G401 (cell line): ENCODE data around the gene MLST8. TPM values are rescaled to one million over a fixed set of nuclear protein-coding genes. Genes with fewer than 3 reads are reported as not detected.

Source experiments
- DNase-seq: peaks from one replicate; pipeline ENCODE4 v3.0.0-alpha.2; 2015; ENCODE audit warnings: low spot score
- in situ Hi-C: cut with HindIII; loops from 2 replicates; pipeline ENCODE4 v1.10.0; 2016; ENCODE audit warnings: low sequenced_read_pairs, mixed read lengths
- total RNA-seq: library from RNA; depleted of rRNA; stranded (reverse); fragments of >200 nt; shearing (Covaris generic); gene quantifications from 2 replicates; pipeline ENCODE4 v1.2.3, GENCODE V29; 2014

Gene MLST8
- total RNA-seq, 1 experiment from 2014 or later: 34.8 TPM

- DNase-seq: no peak
- in situ Hi-C loops: no loop called here
Measured at GRCh38 chr16:2216330-2216729, 11.1 kb downstream of the MLST8 start.

GRCh38 chr16:2223221-2223941, 18.1 kb downstream of the MLST8 start, which contains the start of gene E4F1:
TSS of gene E4F1 (plus strand) at chr16:2223591. CDS start at chr16:2223614, 23 bp downstream.
- in situ Hi-C loops: no loop called here
- peak; percentile 99 for DNase-seq

- DNase-seq: peak; percentile 51
- in situ Hi-C loops: no loop called here
Measured at GRCh38 chr16:2223942-2224486, 18.8 kb downstream of the MLST8 start.

DNA sequence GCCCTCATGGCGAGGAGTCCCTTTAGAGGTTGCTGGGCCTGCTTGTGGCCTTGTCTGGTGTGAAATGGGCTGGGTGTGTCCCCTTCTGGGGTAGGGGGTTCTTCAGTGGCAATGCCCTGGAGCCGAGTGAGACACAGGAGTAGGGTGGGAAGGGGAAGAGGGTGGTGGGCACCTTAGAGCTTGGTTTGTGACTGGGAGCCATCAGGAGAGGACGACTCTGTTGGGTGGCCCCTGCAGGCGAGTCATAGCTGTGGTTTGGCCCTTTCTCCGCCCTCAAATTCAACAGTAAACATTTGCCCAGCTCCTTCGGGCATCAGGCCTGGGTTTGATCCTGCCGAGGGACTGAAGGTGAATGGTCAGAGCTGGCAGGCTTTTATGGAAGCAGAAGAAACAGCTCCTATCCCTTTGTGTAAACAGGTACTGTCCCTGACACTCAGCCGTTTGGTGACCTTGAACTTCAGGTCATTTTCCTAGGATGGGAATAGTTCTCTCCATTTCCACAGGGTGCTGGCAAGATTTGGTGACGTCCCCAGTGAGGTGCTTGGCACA, 21.1 kb downstream of the MLST8 start:
- in situ Hi-C loops: no loop called here

GRCh38 chr16:2226918-2227317, 21.7 kb downstream of the MLST8 start:
- in situ Hi-C loops: no loop called here
- DNase-seq: no peak

More for the DNA sequence above, 21.1 kb downstream of the MLST8 start:
- DNase-seq: no peak

- in situ Hi-C loops: no loop called here
- no peak for DNase-seq
Measured at GRCh38 chr16:2228161-2228824, 23.0 kb downstream of the MLST8 start.

- in situ Hi-C loops: no loop called here
- no peak for DNase-seq
Measured at GRCh38 chr16:2229091-2229490, 23.8 kb downstream of the MLST8 start.

DNA sequence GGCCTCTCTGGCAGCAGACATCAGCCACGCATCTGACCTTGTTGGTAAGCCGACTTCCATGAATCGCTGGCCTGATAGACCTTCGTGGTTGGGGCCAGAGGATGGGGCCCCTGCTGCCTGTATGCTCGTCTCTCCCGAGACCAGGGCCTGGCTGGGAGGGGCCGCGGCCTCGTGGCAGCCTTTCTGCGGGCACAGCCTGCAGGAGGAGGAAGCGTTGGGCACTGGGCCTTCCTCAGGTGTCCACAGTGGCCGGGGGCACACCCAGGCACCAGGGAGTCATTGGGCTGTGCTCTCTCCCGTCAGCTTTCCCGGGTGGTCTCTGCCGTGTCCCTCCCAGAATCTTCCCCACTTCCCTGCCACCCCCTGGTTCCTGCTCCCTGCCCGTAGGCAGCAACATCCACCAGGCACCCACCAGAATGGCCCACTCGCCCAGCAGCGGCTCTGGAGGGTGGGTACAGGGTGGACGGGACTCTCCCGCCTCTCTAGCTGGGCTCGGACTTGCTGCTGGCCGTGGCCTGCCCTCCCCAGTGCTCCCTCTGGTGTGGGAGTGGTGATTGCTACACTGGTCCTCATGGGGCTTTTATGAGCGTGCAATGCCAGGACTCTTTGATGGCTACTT, 24.5 kb downstream of the MLST8 start:
- in situ Hi-C loops: no loop called here
- DNase-seq: no peak

GRCh38 chr16:2230376-2230775, 25.1 kb downstream of the MLST8 start:
- DNase-seq: no peak
- in situ Hi-C loops: no loop called here

GRCh38 chr16:2231016-2231931, 26.0 kb downstream of the MLST8 start:
- in situ Hi-C loops: no loop called here
- DNase-seq: no peak

GRCh38 chr16:2232094-2232990, 27.1 kb downstream of the MLST8 start:
- in situ Hi-C loops: no loop called here
- DNase-seq: no peak

DNA sequence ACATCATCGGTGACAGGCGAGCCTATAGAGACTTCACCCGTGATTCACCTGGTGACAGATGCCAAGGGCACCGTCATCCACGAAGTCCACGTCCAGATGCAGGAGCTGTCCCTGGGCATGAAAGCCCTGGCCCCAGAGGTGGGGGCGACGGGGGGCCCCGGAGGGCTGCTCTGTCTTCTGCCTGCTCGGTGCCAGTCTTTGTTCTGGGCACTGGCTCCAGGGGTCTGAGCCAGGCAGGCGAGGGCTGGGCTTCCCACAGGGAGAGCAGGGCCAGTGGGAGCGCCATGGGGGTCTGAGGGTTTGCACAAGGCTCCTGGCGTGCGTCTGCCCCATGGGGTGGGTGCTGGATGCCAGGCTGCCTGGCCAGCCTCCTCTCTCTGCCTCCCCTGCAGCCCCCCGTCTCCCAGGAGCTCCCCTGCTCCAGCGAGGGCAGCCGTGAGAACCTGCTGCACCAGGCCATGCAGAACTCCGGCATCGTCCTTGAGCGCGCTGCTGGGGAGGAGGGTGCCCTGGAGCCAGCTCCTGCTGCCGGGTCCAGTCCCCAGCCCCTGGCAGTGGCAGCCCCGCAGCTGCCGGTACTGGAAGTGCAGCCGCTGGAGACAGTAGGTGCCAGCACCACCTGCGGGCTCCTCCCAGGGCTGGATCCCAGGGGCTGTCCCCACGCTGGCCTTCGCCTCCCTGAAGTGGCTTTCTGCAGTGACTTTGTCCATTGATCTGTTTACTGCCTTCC, 28.0 kb downstream of the MLST8 start:
- in situ Hi-C loops: no loop called here
- no peak for DNase-seq

DNA sequence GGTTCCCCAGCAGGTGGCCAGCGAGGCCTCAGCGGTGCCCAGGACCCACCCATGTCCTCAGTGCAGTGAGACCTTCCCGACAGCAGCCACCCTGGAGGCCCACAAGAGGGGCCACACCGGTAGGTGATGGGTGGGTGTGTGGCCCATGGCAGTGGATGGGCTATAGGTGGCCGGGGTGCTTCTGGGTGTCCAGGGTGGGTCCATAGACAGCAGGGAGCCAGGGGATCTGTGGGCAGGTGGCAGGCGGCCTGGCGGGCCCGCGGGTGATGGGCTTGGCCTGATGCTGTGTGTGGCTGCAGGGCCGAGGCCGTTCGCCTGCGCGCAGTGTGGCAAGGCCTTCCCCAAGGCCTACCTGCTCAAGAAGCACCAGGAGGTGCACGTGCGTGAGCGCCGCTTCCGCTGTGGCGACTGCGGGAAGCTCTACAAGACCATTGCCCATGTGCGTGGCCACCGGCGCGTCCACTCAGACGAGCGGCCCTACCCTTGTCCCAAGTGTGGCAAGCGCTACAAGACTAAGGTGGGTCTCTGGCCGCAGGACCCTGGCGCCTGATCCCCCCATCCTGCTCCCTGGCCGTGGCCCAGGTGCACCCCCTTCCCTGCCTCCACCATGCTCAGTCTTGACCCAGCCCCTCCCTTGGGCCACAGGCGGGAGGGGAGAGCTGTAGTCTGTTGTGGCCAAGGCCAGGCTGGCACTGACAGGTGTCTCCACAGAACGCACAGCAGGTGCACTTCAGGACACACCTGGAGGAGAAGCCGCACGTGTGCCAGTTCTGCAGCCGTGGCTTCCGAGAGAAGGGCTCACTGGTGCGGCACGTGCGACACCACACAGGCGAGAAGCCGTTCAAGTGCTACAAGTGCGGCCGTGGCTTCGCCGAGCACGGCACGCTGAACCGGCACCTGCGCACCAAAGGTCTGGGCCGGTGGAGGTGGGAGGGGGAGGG, 28.9 kb downstream of the MLST8 start:
- in situ Hi-C loops: no loop called here
- DNase-seq: no peak

- in situ Hi-C loops: no loop called here
- no peak for DNase-seq
Measured at GRCh38 chr16:2234813-2235170, 29.5 kb downstream of the MLST8 start.

DNA sequence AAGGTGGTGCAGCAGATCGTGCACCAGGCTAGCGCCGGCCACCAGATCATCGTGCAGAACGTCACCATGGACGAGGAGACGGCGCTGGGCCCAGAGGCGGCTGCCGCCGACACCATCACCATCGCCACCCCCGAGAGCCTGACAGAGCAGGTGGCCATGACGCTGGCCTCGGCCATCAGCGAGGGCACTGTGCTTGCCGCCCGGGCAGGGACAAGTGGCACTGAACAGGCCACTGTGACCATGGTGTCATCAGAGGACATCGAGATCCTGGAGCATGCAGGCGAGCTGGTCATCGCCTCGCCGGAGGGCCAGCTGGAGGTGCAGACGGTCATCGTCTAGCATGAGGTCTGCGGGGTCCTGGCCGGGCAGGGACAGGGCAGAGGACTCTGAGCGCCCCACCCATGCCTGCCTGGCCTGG, 30.0 kb downstream of the MLST8 start:
- in situ Hi-C loops: no loop called here
- no peak for DNase-seq

GRCh38 chr16:2235695-2236336, 30.6 kb downstream of the MLST8 start:
- DNase-seq: no peak
- in situ Hi-C loops: no loop called here
